Activated CD4-positive, CD25-positive, alpha-beta regulatory T cell treated with anti-CD3 and anti-CD28 coated beads, Interleukin-2, amount 50 U/mL, for 72 hours (primary cell): Measurements from ENCODE around the gene AK8.
A peak's percentile ranks its signal among the peaks of the same experiment; 100 is the strongest.
"Not testable (repeated sequence)": the region's sequence is repeated elsewhere in the genome, so short reads cannot be mapped to it uniquely, and the experiment has no call there.

Experiments used
- DNase-seq: peaks from one replicate; pipeline ENCODE4 v3.0.0; 2021

The AK8 gene

GRCh38 chr9:132795511-132796303 is 82.4 kb downstream of the AK8 start:
- peak; percentile 1 for DNase-seq

GRCh38 chr9:132794730-132795380 is 83.2 kb downstream of the AK8 start:
- DNase-seq, result peak; percentile 15

- DNase-seq, result peak; percentile 5
These were observed 84.2 kb downstream of the AK8 start for GRCh38 chr9:132793606-132794580.

- peak; percentile 12 for DNase-seq
These were observed 85.5 kb downstream of the AK8 start for GRCh38 chr9:132792547-132792946.

- peak; percentile 1 for DNase-seq
These were observed 86.3 kb downstream of the AK8 start for GRCh38 chr9:132791699-132792240.

DNA sequence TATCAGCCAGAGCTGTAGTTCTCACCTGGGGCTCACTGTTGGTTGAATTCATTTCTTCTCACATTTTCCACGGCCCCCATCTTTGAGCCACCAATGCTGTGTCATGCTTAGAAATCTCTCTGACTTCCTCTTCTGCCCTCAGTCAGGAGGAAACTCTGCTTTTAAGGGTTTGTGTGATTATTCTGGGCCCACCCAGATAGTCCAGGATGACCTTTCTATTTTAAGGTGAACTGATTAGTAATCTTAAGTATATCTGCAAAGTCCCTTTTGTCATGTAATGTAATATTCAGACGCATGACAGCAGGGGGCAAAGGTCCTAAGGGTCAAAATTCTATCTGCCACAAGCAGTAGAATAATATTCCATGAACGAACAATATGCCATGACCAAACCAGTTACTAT is 88.4 kb downstream of the AK8 start:
- no peak for DNase-seq

- no peak for DNase-seq
These were observed 89.7 kb downstream of the AK8 start for GRCh38 chr9:132788378-132788777.

- DNase-seq, result no peak
These were observed 90.3 kb downstream of the AK8 start for GRCh38 chr9:132787748-132788159.

- no peak for DNase-seq
These were observed 93.7 kb downstream of the AK8 start for GRCh38 chr9:132784286-132784830.

GRCh38 chr9:132783006-132783405 is 95.1 kb downstream of the AK8 start:
- DNase-seq, result no peak

GRCh38 chr9:132782037-132782436 is 96.0 kb downstream of the AK8 start:
- DNase-seq, result no peak

DNA sequence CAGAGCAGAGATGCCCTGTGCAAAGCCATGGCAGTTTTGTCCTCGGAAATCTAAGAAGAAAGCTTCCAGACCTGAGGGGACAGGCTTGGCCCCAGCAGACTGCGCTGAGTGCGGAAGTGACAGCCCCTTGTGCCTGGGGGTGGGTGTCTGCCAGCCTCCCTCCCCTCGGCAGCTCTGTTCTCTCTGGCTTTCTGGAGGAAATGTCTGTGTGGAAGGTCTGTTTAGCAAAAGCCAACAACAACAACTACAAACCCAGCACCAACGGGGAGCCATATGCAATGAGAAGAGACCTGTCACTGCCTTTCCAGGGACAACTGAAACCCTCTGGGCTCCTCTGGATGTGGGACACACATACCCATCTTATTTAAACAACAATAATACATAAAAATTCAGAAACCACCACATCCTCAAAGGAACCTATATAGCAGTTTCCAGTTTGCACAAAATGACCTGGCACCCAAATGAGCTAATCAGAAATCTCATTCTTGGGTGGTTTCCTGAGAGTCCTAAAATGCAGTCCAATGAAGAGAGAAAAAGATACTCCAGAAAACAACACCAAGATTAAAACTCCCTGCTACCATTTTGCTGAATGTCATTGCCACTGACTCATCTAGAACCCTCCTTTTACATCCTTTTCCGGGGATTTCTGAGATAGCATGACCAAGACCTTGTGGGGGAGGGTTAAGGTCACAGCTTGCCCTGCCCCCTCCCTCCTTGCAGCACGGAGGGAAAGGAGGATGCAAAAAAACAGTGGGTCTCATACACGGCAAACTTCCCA is 97.7 kb downstream of the AK8 start:
- no peak for DNase-seq

GRCh38 chr9:132776891-132777290 is 101.2 kb downstream of the AK8 start:
- DNase-seq, result no peak

DNA sequence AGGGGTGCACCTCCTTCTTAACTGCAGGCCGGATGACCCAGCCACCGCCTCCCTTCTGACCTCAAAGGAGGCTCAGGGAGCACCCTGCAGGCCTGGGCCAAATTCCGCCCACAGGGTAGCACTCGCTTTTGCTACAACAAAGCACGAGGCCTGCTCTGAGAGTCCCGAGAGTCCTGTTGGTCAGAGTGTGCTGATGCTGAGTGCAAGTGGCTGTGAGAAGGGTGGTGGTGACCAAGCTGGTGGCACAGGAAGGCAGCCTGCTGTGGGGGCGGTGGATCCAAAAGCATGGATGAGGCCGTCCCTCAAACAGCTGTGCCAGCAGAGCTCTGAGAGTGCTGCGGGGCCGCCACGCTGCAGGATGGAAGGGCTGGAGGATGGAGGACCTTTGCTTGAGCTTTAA is 101.8 kb downstream of the AK8 start:
- no peak for DNase-seq

GRCh38 chr9:132775720-132776119 is 102.4 kb downstream of the AK8 start:
- DNase-seq, result no peak

DNA sequence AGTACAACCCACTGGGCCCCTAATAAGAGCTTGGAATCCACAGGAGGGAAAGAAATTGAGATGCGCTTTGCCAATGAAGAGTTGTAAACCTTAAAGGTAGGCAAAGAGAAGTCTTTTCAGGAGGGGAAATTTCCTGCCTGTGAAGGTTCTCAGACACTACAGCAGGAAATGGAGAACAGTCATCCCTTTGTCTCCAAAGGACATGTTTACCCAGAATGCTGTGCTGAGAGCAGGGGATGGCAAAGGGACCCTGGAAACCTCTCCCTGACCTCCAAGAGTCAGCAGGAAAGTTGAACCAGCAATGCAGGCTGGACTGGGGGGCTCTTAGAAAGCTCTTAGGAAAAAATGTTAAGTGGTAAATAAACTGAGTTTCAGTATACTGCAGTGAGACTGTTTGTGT is 103.2 kb downstream of the AK8 start:
- DNase-seq, result no peak

DNA sequence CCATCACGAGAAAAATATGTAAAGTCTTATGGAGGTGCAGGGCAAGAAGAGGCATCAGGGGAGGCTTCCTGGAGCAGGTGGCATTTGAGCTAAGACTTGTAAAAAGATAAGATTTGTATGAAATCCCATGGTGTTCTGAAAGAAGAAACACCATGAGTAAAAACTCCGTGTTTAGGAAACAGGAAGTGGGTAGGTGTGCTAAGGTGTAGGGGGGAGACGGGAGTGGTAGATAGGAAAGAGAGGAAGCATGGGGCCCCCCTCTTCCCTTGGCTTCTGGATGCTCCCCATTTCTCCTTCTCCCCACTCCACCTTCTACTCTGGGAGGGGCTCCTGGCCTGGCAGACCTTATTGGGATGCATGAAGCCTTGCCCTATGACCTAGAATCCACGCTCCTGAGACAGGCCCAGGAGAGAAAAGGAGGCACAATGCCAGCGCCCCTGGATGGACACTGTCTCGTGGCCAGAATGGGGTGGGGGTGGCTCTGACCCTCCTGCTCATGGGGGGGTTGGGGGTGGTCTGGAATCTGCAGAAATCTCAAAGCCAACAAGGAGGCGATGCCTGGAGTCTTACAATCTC is 104.2 kb downstream of the AK8 start:
- DNase-seq, result no peak

- no peak for DNase-seq
These were observed 105.0 kb downstream of the AK8 start for GRCh38 chr9:132773093-132773492.

DNA sequence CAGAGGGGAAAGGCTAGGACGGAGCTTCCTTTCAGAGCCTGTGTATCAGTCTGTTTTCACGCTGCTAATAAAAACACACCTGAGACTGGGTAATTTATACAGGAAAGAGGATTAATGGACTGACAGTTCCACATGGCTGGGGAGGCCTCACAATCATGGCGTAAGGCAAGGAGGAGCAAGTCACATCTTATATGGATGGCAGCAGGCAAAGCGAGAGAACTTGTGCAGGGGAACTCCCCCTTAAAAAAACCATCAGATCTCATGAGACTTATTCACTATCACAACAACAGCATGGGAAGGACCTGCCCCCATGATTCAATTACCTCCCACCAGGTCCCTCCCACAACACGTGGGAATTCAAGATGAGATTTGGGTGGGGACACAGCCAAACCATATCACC is 106.3 kb downstream of the AK8 start:
- not testable (repeated sequence) for DNase-seq

DNA sequence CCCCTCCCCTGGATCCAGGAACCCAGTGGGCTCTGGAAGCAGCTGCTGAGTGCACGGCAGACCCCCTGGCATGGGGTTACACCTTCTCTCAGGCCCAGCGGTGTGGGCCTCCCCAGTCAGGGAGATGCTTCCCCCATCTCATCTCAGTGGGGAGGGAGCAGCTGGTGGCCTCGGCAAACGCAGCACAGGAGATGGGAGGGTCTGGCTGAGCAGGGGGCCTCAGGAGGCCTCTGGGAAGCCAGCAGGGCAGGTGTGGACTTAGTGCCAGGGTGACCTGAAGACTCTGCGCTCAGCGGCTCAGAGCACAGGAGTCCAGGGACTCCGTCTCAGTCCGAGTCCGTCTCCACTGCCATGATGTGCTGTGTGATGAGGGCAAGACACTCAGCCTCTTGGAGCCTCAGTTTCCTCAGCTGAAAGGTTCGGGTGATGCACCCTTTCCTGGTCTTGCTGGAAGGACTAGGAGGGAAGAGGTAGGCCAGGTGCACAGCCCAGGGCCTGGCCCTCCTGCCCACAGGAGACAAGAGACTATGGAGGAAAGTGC is 107.2 kb downstream of the AK8 start:
- peak; percentile 37 for DNase-seq
